ENCODE results near the gene FBXL19. TPM values are rescaled to one million over a fixed set of nuclear protein-coding genes. Genes with fewer than 3 reads are reported as not detected.
A peak's percentile ranks its signal among the peaks of the same experiment; 100 is the strongest.

FBXL19 gene, protein sequence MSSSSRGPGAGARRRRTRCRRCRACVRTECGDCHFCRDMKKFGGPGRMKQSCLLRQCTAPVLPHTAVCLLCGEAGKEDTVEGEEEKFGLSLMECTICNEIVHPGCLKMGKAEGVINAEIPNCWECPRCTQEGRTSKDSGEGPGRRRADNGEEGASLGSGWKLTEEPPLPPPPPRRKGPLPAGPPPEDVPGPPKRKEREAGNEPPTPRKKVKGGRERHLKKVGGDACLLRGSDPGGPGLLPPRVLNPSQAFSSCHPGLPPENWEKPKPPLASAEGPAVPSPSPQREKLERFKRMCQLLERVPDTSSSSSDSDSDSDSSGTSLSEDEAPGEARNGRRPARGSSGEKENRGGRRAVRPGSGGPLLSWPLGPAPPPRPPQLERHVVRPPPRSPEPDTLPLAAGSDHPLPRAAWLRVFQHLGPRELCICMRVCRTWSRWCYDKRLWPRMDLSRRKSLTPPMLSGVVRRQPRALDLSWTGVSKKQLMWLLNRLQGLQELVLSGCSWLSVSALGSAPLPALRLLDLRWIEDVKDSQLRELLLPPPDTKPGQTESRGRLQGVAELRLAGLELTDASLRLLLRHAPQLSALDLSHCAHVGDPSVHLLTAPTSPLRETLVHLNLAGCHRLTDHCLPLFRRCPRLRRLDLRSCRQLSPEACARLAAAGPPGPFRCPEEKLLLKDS
- 10 to 100 TPM; 21.7 to 22.4 TPM for total RNA-seq

DNA sequence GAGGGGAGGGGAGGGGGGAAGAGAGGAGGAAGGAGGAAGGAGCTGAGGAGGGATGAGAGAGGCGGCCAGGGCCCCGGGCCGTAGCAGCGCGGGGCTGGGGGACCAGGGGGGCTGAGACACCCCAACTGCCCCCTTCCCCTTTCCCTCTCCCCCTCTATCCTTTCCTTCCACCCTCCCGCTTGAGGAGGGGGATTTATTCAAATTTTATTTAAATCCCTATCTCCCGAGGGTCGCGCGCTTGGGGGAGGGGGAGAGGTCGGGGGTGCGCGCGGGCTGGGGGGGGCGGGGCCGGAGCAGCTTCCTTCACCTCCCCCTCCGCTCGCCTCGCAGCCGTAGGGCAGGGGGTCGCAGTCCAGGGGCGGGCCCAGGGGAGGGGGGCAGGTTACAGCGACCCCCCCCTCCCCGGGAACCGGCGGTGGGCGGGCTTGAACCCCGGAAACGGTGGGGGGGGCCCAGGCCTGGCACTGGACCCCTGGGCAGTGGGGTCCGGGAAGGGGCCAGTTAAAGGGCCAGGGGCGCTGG, at the start of gene FBXL19:
FBXL19 (plus strand) TSS at position 19 of the 522 bp plus-strand sequence. CDS start 2,183 bp downstream, outside the sequence.
- H3K4me1 Mint-ChIP-seq: peaks cover 32% of the 10 kb centered on the region
- H3K36me3 Mint-ChIP-seq (ENCODE audit: low read depth): no peaks in the 10 kb centered on the region
- CTCF ChIA-PET: interaction anchor here (0.6 to 1.3 kb wide), 2 partner anchors 12 to 109 kb away, joined by 3 to 4 read pairs; no protein-coding TSS in a partner anchor
- H3K27ac Mint-ChIP-seq: peak within 1 kb of the TSS; percentile 99
- peak within 1 kb of the TSS; percentile 88 for H3K4me3 Mint-ChIP-seq
- no peaks in the 10 kb centered on the region for H3K9me3 Mint-ChIP-seq
- H3K27me3 Mint-ChIP-seq: no peaks in the 10 kb centered on the region
- no peak for DNase-seq
- POLR2A ChIA-PET: no interaction called here

DNA sequence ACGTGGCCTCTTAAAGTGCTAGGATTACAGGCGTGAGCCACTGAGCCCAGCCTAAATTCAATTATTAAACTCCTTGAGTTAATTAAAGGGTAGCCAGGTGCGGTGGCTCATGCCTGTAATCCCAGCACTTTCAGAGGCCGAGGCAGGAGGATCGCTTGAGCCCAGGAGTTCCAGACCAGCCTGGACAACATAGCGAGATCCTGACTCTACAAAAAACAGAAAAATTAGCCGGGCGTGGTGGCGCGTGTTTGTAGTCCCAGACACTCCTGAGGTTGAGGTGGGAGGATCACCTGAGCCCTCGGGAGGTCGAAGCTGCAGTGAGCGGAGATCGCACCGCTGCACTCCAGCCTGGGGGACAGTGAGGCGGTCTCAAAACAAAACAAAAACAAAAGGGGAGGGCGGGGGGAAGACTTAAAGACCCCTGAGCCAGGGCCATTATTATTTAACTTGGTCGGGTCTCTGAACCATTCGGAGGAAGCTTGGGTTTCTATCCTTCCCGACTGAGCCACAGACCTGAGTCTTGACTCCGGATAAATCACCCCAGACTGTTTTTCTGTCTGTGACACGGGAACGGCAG, 49.0 kb upstream of the FBXL19 start:
- Mint-ChIP-seq H3K4me1 (peaks cover 30% of the 10 kb centered on the region), H3K36me3 (ENCODE audit: low read depth) (peaks cover 30% of the 10 kb centered on the region), H3K4me3 (peak overlapping the region; percentile 94), H3K27ac (peak overlapping the region; percentile 98), H3K9me3 (no peaks in the 10 kb centered on the region), H3K27me3 (no peaks in the 10 kb centered on the region)
- POLR2A ChIA-PET: interaction anchor here (1.0 to 1.9 kb wide), 2 partner anchors 28 to 29 kb away, joined by 6 to 11 read pairs; no protein-coding TSS in a partner anchor
- DNase-seq: no peak
- CTCF ChIA-PET: interaction anchor here (0.5 to 5.1 kb wide), 5 partner anchors 27 to 120 kb away, joined by 4 to 23 read pairs (median 4); no protein-coding TSS in a partner anchor

GRCh38 chr16:30874821-30875717, 48.3 kb upstream of the FBXL19 start:
- CTCF ChIA-PET: interaction anchor here (0.9 to 5.1 kb wide), 5 partner anchors 27 to 67 kb away, joined by 3 to 23 read pairs (median 4); no protein-coding TSS in a partner anchor
- Mint-ChIP-seq H3K4me1 (peaks cover 30% of the 10 kb centered on the region), H3K36me3 (ENCODE audit: low read depth) (peaks cover 32% of the 10 kb centered on the region), H3K27me3 (no peaks in the 10 kb centered on the region), H3K4me3 (peak overlapping the region; percentile 94), H3K27ac (peak overlapping the region; percentile 98), H3K9me3 (no peaks in the 10 kb centered on the region)
- POLR2A ChIA-PET: interaction anchor here (1.0 to 1.9 kb wide), 2 partner anchors 27 to 30 kb away, joined by 6 to 11 read pairs; no protein-coding TSS in a partner anchor
- peak; percentile 87 for DNase-seq

- Mint-ChIP-seq H3K27me3 (no peaks in the 10 kb centered on the region), H3K36me3 (ENCODE audit: low read depth) (peaks cover 35% of the 10 kb centered on the region), H3K9me3 (no peaks in the 10 kb centered on the region), H3K27ac (peak overlapping the region; percentile 98), H3K4me3 (peak overlapping the region; percentile 94), H3K4me1 (peaks cover 30% of the 10 kb centered on the region)
- ChIA-PET POLR2A (interaction anchor here (1.9 kb wide), 1 partner anchor 26 kb away, joined by 11 read pairs; no protein-coding TSS in a partner anchor), CTCF (interaction anchor here (1.0 to 5.1 kb wide), 3 partner anchors 25 to 63 kb away, joined by 3 to 23 read pairs (median 4); no protein-coding TSS in a partner anchor)
- DNase-seq: peak; percentile 18
Observed at GRCh38 chr16:30875871-30876801, 47.2 kb upstream of the FBXL19 start.

DNA sequence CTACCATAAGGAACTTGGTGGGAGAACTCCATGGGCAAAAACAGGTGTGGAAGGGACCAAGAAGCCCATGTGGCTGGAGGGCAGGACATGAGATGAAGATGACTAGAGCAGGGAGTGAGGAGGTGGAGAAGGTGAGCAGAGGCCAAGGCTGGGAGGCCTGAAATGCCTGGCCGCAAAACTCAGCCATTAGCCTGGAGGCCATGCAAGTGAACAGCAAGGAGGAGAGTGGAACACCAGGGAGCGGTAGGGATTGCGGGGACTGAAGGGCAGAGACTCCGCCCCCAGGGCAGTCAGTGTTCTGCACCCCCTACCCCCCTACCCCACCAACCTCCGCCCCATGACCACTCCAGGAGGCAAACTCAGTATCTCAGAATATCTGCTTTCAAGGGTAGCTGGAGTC, 46.5 kb upstream of the FBXL19 start:
- Mint-ChIP-seq H3K27me3 (no peaks in the 10 kb centered on the region), H3K4me1 (peaks cover 36% of the 10 kb centered on the region), H3K36me3 (ENCODE audit: low read depth) (peaks cover 35% of the 10 kb centered on the region), H3K4me3 (peak overlapping the region; percentile 94), H3K9me3 (no peaks in the 10 kb centered on the region), H3K27ac (peak overlapping the region; percentile 98)
- POLR2A ChIA-PET: no interaction called here
- DNase-seq: no peak
- CTCF ChIA-PET: interaction anchor here (0.6 to 5.1 kb wide), 3 partner anchors 24 to 792 kb away, joined by 3 to 23 read pairs (median 4); no protein-coding TSS in a partner anchor

- POLR2A ChIA-PET: no interaction called here
- Mint-ChIP-seq H3K4me3 (no peak overlapping the region), H3K36me3 (ENCODE audit: low read depth) (peaks cover 27% of the 10 kb centered on the region)
Observed at GRCh38 chr16:30882429-30883310, 40.7 kb upstream of the FBXL19 start.

GRCh38 chr16:30884760-30885159, 38.6 kb upstream of the FBXL19 start:
- ChIA-PET POLR2A (no interaction called here), CTCF (interaction anchor here (1.1 kb wide), 1 partner anchor 17 kb away, joined by 3 read pairs; no protein-coding TSS in a partner anchor)
- Mint-ChIP-seq H3K9me3 (no peaks in the 10 kb centered on the region), H3K4me3 (no peak overlapping the region), H3K27me3 (no peaks in the 10 kb centered on the region), H3K27ac (no peak overlapping the region), H3K36me3 (ENCODE audit: low read depth) (peaks cover 25% of the 10 kb centered on the region), H3K4me1 (peaks cover 24% of the 10 kb centered on the region)
- DNase-seq: no peak

More at GRCh38 chr16:30882429-30883310, 40.7 kb upstream of the FBXL19 start:
- no peaks in the 10 kb centered on the region for H3K9me3 Mint-ChIP-seq
- no peak for DNase-seq
- CTCF ChIA-PET: interaction anchor here (1.3 to 1.5 kb wide), 2 partner anchors 13 to 38 kb away, joined by 3 to 6 read pairs; no protein-coding TSS in a partner anchor
- H3K4me1 Mint-ChIP-seq: peaks cover 24% of the 10 kb centered on the region
- H3K27me3 Mint-ChIP-seq: no peaks in the 10 kb centered on the region
- H3K27ac Mint-ChIP-seq: peak overlapping the region; percentile 72

- ChIA-PET CTCF (interaction anchor here (0.6 kb wide), 1 partner anchor 15 kb away, joined by 4 read pairs; no protein-coding TSS in a partner anchor), POLR2A (no interaction called here)
- H3K27ac Mint-ChIP-seq: no peak overlapping the region
- no peaks in the 10 kb centered on the region for H3K27me3 Mint-ChIP-seq
- no peak overlapping the region for H3K4me3 Mint-ChIP-seq
- H3K9me3 Mint-ChIP-seq: no peaks in the 10 kb centered on the region
- peaks cover 29% of the 10 kb centered on the region for H3K36me3 Mint-ChIP-seq (ENCODE audit: low read depth)
- H3K4me1 Mint-ChIP-seq: peaks cover 24% of the 10 kb centered on the region
- no peak for DNase-seq
Observed at GRCh38 chr16:30885196-30885595, 38.2 kb upstream of the FBXL19 start.

- Mint-ChIP-seq H3K9me3 (no peaks in the 10 kb centered on the region), H3K27ac (peak overlapping the region; percentile 60), H3K36me3 (ENCODE audit: low read depth) (peaks cover 27% of the 10 kb centered on the region), H3K4me3 (no peak overlapping the region), H3K4me1 (peaks cover 24% of the 10 kb centered on the region), H3K27me3 (no peaks in the 10 kb centered on the region)
- ChIA-PET POLR2A (no interaction called here), CTCF (interaction anchor here (1.4 kb wide), 1 partner anchor 16 kb away, joined by 5 read pairs; no protein-coding TSS in a partner anchor)
- no peak for DNase-seq
Observed at GRCh38 chr16:30886145-30886544, 37.2 kb upstream of the FBXL19 start.

DNA sequence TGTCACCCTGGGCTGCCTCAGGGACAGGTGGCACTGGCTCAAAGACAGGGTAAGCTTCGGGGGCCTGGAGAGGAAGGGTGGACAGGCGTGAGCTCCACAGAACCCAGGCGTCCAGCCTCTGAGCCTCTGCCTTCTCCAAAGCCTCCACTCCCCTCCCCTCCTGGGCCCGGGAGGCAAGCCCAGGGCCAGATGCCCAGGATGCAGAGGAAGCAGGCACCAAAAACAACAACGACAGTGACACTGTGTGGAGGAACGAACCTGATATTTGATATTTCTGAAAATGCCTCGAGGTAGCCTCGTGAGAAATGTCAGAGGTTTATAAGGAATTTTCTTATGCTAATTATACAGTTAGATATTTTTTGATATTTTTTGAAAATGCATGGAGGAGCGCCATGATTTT, 35.4 kb upstream of the FBXL19 start:
- H3K36me3 Mint-ChIP-seq (ENCODE audit: low read depth): peaks cover 25% of the 10 kb centered on the region
- CTCF ChIA-PET: interaction anchor here (0.6 to 3.2 kb wide), 2 partner anchors 14 to 71 kb away, joined by 5 to 17 read pairs; no protein-coding TSS in a partner anchor
- POLR2A ChIA-PET: no interaction called here

More for the DNA sequence above, 35.4 kb upstream of the FBXL19 start:
- Mint-ChIP-seq H3K27me3 (no peaks in the 10 kb centered on the region), H3K27ac (no peak overlapping the region), H3K9me3 (no peaks in the 10 kb centered on the region), H3K4me3 (no peak overlapping the region), H3K4me1 (peaks cover 16% of the 10 kb centered on the region)
- no peak for DNase-seq

Data from activated CD4-positive, alpha-beta T cell treated with anti-CD3 and anti-CD28 coated beads, Interleukin-2, amount 10 ng/mL, durations not matched to agents 7 days and 5 days (primary cell).